Nucleus accumbens (tissue), 56 donors: ENCODE measurements around the gene SLC29A4.

Source experiments
- DNase-seq, 56 donors: peaks; one replicate each; lab custom pipeline; 2025; lab: John Stamatoyannopoulos, UW

Gene SLC29A4

GRCh38 chr7:5349437-5350173 is 66.9 kb downstream of the SLC29A4 start:
- no peak for DNase-seq

GRCh38 chr7:5350174-5350463 is 67.4 kb downstream of the SLC29A4 start:
- no peak for DNase-seq

- DNase-seq = peak in 5 of 56 donors; percentile 8 to 41 (median 16)
These were observed 68.0 kb downstream of the SLC29A4 start for GRCh38 chr7:5350600-5351385.

DNA sequence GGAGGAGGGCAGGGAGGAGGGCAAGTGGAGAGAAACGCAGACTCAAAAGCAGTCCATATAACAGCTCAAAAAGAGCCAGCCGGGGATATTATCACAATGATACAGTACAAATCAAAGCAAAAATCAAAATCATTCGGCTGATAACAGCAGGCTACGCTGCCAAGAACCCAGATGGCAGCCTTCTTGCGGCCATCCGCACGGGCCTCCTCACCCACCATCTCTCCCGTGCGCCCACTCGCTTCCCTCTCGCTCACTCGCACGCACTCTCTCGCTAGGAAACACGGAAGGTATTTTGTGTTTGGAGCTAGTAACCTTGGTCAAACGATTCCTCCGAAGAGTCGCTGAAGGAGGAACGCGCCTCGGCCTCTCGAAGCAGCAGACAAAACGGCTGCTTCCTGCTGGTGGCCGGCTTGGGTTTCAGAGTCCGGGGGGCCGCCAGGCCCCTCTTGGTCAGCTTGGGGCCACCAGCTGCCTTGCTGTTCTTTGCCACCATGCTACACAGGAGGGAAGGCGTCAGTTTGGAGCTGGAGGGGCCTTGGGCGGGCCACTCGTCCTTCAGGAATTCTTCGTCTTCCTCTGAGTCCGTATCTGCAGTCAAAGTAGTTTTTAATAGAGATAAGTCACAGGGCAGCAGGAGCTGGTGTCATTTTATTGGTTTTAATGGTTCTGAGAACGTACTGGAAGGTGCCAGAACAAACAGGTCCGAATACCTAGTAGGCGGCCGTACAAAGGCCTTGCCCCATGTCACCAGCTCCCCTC is 68.9 kb downstream of the SLC29A4 start:
- DNase-seq = no peak

GRCh38 chr7:5352440-5353010 is 69.8 kb downstream of the SLC29A4 start:
- DNase-seq = no peak

DNA sequence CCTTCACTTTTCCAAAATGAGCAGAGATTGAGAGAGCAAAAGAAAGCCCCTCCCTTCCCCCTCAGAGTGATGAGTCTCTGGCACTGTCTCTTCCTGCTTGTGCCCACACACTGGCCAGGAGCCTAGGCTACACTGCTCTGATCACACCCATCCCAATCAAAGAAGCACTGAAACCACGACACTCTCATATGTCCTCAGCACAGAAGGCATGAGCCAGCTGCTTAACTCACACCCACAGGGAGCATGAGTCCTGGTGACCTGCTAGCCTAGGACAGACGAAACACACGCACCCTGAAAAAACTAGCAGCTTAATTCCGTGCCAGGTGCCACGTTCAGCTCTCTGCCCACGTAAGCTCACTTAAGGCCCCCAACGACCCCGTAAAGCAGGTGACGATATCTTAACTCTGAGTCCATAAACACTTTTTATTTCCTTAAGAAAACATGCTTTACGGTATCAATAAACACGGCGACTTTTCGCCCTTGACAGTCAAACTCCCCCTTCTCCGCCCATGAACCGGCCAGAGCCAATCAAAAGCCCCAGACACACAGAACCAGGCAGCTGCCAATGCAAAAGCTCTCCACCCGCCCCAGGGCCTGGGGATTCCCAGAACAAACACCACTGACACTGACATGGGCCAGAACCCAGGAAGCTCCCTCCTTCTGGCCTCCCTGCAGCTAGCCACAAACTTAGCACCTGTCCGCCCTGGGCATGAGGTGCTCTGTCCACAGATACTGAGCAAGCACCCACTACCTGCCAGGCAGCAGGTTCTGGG is 71.9 kb downstream of the SLC29A4 start:
- peak in 7 of 56 donors; percentile 4 to 19 (median 10) for DNase-seq
